ENCODE measurements around the gene PDS5B.

GRCh38 chr13:32752311-32752710 is 166.1 kb downstream of the PDS5B start:
- TF ChIP-seq PPARD (CRISPR knock-in tag; IDR thresholded peaks at IDR 0.05) (no peak), CTCF (IDR thresholded peaks at IDR 0.05 in 2 of 3, conservative IDR thresholded peaks at IDR 0.05 in 1 of 3; ENCODE audit: insufficient read depth in 2 of 3, low read depth in 1 of 3, low read length in 3 of 3) (no peak), ZNF609 (CRISPR knock-in tag; IDR thresholded peaks at IDR 0.05; ENCODE audit: borderline replicate concordance) (no peak), GATAD2B (IDR thresholded peaks at IDR 0.05; ENCODE audit: borderline replicate concordance) (no peak), POLR2AphosphoS5 (IDR thresholded peaks at IDR 0.05; ENCODE audit: control insufficient read depth, insufficient read depth, low read depth, low read length) (no peak), TARDBP (IDR thresholded peaks at IDR 0.05) (no peak), SIN3A (IDR thresholded peaks at IDR 0.05; ENCODE audit: borderline replicate concordance in 2 of 2, control insufficient read depth in 1 of 2, low read depth in 2 of 2, low read length in 2 of 2) (no peak), PYGO2 (tag; IDR thresholded peaks at IDR 0.05) (no peak), U2AF2 (optimal IDR thresholded peaks at IDR 0.05; ENCODE audit: low read depth, low read length) (no peak)
